ENCODE data around the gene COX8C.

Gene COX8C

DNA sequence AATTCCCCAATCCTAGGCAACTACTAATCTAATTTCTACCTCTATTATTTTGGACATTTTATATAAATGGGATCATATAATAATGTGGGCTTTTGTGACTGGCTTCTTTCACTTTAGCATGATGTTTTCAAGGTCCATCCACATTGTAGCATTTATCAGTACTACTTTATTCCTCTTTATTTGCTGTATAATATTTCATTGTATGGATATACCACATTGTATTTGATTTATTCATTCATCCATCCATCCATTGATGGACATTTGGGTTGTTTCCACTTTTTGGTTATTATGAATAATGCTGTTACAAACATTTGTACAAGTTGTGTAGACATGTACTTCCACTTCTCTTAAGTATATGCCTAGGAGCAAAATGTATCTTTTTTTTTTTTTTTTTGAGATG lies 31.4 kb upstream of the COX8C start:
- Histone ChIP-seq H3K36me3 (ENCODE audit: control insufficient read depth, low read length) (peaks cover 12% of the 10 kb centered on the region), H3K4me2 (ENCODE audit: low read length) (no peak overlapping the region), H4K20me1 (ENCODE audit: control insufficient read depth, insufficient read depth, low read depth, low read length) (peaks cover 6% of the 10 kb centered on the region; the same call in 1 of the 2 replicates), H3K4me1 (ENCODE audit: control insufficient read depth, low read length) (peaks cover 13% of the 10 kb centered on the region), H3K27me3 (ENCODE audit: control insufficient read depth, low read length) (no peaks in the 10 kb centered on the region), H3K9me3 (ENCODE audit: control insufficient read depth, insufficient read depth, low read length) (no peaks in the 10 kb centered on the region), H3K4me3 (ENCODE audit: low read length) (no peak overlapping the region), H3F3A (ENCODE audit: control insufficient read depth, insufficient read depth) (peaks cover 3% of the 10 kb centered on the region; the same call in 1 of the 2 replicates), H3K79me2 (ENCODE audit: control insufficient read depth, low read length) (peaks cover 75% of the 10 kb centered on the region), H3K9me2 (replicated peaks; ENCODE audit: control insufficient read depth, low read length) (no peaks in the 10 kb centered on the region), H3K27ac (ENCODE audit: low read depth, low read length) (no peak overlapping the region)
- TF ChIP-seq EZH2phosphoT487 (IDR thresholded peaks at IDR 0.05; ENCODE audit: borderline replicate concordance, low read length): no peak
- TF ChIP-seq, protein P1, sequence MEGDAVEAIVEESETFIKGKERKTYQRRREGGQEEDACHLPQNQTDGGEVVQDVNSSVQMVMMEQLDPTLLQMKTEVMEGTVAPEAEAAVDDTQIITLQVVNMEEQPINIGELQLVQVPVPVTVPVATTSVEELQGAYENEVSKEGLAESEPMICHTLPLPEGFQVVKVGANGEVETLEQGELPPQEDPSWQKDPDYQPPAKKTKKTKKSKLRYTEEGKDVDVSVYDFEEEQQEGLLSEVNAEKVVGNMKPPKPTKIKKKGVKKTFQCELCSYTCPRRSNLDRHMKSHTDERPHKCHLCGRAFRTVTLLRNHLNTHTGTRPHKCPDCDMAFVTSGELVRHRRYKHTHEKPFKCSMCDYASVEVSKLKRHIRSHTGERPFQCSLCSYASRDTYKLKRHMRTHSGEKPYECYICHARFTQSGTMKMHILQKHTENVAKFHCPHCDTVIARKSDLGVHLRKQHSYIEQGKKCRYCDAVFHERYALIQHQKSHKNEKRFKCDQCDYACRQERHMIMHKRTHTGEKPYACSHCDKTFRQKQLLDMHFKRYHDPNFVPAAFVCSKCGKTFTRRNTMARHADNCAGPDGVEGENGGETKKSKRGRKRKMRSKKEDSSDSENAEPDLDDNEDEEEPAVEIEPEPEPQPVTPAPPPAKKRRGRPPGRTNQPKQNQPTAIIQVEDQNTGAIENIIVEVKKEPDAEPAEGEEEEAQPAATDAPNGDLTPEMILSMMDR (IDR thresholded peaks at IDR 0.05; ENCODE audit: low read depth, low read length, poor library complexity, severe bottlenecking): no peak

DNA sequence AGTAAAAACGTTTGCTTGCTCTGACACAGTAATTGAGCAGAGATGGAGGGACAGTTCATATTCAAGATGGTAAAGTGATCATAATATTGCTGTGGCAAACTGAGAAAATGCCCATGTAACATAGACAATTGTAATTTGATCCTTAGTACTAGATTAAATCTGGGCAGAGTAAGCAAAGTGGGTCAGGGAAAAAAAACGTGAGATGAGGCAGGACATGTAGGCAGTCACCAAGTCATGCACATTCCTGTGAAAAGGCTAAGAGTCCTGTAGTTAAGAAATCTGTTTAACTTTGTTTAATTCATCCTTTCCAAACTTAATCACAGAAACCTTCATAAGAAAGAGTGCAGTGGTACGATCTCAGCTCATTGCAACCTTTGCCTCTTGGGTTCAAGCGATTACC lies 30.3 kb upstream of the COX8C start:
- Histone ChIP-seq H3F3A (ENCODE audit: control insufficient read depth, insufficient read depth) (peaks cover 3% of the 10 kb centered on the region; the same call in 1 of the 2 replicates), H4K20me1 (ENCODE audit: control insufficient read depth, insufficient read depth, low read depth, low read length) (peaks cover 6% of the 10 kb centered on the region; the same call in 1 of the 2 replicates), H3K4me1 (ENCODE audit: control insufficient read depth, low read length) (peaks cover 20% of the 10 kb centered on the region), H3K27ac (ENCODE audit: low read depth, low read length) (no peak overlapping the region), H3K9me2 (replicated peaks; ENCODE audit: control insufficient read depth, low read length) (no peaks in the 10 kb centered on the region), H3K4me3 (ENCODE audit: low read length) (no peak overlapping the region), H3K79me2 (ENCODE audit: control insufficient read depth, low read length) (peaks cover 80% of the 10 kb centered on the region), H3K27me3 (ENCODE audit: control insufficient read depth, low read length) (no peaks in the 10 kb centered on the region), H3K4me2 (ENCODE audit: low read length) (no peak overlapping the region), H3K36me3 (ENCODE audit: control insufficient read depth, low read length) (peaks cover 14% of the 10 kb centered on the region), H3K9me3 (ENCODE audit: control insufficient read depth, insufficient read depth, low read length) (no peaks in the 10 kb centered on the region)
- no peak for TF ChIP-seq EZH2phosphoT487 (IDR thresholded peaks at IDR 0.05; ENCODE audit: borderline replicate concordance, low read length)
- TF ChIP-seq, protein P1 (IDR thresholded peaks at IDR 0.05; ENCODE audit: low read depth, low read length, poor library complexity, severe bottlenecking): no peak

DNA sequence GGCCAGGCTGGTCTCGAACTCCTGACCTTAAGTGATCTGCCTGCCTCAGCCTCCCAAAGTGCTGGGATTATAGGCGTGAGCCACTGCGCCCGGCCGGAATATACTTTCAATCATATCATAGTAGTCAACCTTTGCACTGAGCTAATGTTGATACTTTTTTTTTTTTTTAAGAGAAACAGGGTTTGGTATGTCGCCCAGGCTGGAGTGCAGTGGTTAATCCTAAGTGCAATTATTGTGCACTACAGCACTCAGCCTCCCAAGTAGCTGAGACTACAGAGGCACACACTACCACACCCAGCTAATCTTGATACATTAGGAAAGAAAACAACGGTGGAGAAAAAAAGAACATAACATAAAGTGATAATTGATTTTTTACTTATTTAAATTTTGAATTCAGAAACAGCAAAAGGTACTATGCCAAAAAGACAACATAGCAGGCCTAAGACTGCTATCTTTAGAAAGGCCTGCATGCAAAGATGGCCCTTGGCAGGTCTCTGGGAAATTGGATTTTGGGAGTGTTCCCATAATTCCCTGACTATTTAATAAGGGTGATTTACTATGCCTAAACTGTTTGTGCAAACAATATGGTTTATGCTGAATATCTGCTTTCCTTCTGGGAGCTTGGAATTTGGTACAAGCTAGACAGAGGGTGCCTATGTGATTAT lies 29.6 kb upstream of the COX8C start:
- peaks cover 6% of the 10 kb centered on the region; the same call in 1 of the 2 replicates for H4K20me1 ChIP-seq (ENCODE audit: control insufficient read depth, insufficient read depth, low read depth, low read length)
- peaks cover 20% of the 10 kb centered on the region for H3K4me1 ChIP-seq (ENCODE audit: control insufficient read depth, low read length)
- H3K27me3 ChIP-seq (ENCODE audit: control insufficient read depth, low read length): no peaks in the 10 kb centered on the region
- no peak for TF ChIP-seq EZH2phosphoT487 (IDR thresholded peaks at IDR 0.05; ENCODE audit: borderline replicate concordance, low read length)
- TF ChIP-seq, protein P1 (IDR thresholded peaks at IDR 0.05; ENCODE audit: low read depth, low read length, poor library complexity, severe bottlenecking): no peak
- H3K9me3 ChIP-seq (ENCODE audit: control insufficient read depth, insufficient read depth, low read length): no peaks in the 10 kb centered on the region
- no peak overlapping the region for H3K4me3 ChIP-seq (ENCODE audit: low read length)
- H3K27ac ChIP-seq (ENCODE audit: low read depth, low read length): no peak overlapping the region
- no peaks in the 10 kb centered on the region for H3K9me2 ChIP-seq (replicated peaks; ENCODE audit: control insufficient read depth, low read length)
- H3K4me2 ChIP-seq (ENCODE audit: low read length): no peak overlapping the region
- peaks cover 3% of the 10 kb centered on the region; the same call in 1 of the 2 replicates for H3F3A ChIP-seq (ENCODE audit: control insufficient read depth, insufficient read depth)
- peaks cover 18% of the 10 kb centered on the region for H3K36me3 ChIP-seq (ENCODE audit: control insufficient read depth, low read length)
- peaks cover 83% of the 10 kb centered on the region for H3K79me2 ChIP-seq (ENCODE audit: control insufficient read depth, low read length)

All from DOHH2 (cell line).